ENCODE results near the gene ACAA2.
"Not testable (repeated sequence)": the region's sequence is repeated elsewhere in the genome, so short reads cannot be mapped to it uniquely, and the experiment has no call there.

- not testable (repeated sequence) for TF ChIP-seq CTCF (IDR thresholded peaks at IDR 0.05); POLR2A (IDR thresholded peaks at IDR 0.05); POLR2AphosphoS5 (IDR thresholded peaks at IDR 0.05; ENCODE audit: insufficient read depth in 1 of 2, low read depth in 1 of 2)
Observed at GRCh38 chr18:49837316-49837835, 24.0 kb upstream of the ACAA2 start.
